Measurements from ENCODE around the gene UROC1. TPM values are rescaled to one million over a fixed set of nuclear protein-coding genes. Genes with fewer than 3 reads are reported as not detected.

The UROC1 gene
- polyA plus RNA-seq, 1 of the 3 experiments (the other 2 are of a cell fraction), result not detected

GRCh38 chr3:126476166-126477060 is 41.2 kb downstream of the UROC1 start (continued):
- TF ChIP-seq CTCF (IDR thresholded peaks at IDR 0.05) (no peak), EZH2phosphoT487 (IDR thresholded peaks at IDR 0.05; ENCODE audit: borderline replicate concordance, low read depth) (no peak)

- peaks cover 6% of the 10 kb centered on the region for H3F3A ChIP-seq (replicated peaks; ENCODE audit: insufficient read depth)
- ChIA-PET CTCF (interaction anchor here (0.7 to 2.6 kb wide), 21 partner anchors 10 to 1836 kb away, joined by 3 to 20 read pairs (median 3); no protein-coding TSS in a partner anchor), POLR2A (interaction anchor here (0.6 kb wide), 1 partner anchor 30 kb away, joined by 3 read pairs; no protein-coding TSS in a partner anchor)
- H3K36me3 ChIP-seq (replicated peaks in 1 of 2; ENCODE audit: control insufficient read depth in 1 of 2, insufficient read depth in 2 of 2, low read length in 1 of 2), result peaks cover 17% of the 10 kb centered on the region in 2 experiments
- peak within 1 kb of the TSS; percentile 99; the same call in 1 of the 2 replicates for H2AFZ ChIP-seq (ENCODE audit: low read depth)
- no peaks in the 10 kb centered on the region for H3K27me3 ChIP-seq (ENCODE audit: insufficient read depth)
- peaks cover 44% of the 10 kb centered on the region for H3K79me2 ChIP-seq (ENCODE audit: insufficient read depth)
- DNase-seq, result peak; percentile 100
- peak within 1 kb of the TSS; percentile 38 to 91; a peak in 3 of 4 replicates for H3K27ac ChIP-seq (ENCODE audit: low read depth in 2 of 2, low read length in 1 of 2)
- H3K4me3 ChIP-seq (ENCODE audit: low read depth in 2 of 2, low read length in 1 of 2), result peak within 1 kb of the TSS; percentile 84 to 88
- no peaks in the 10 kb centered on the region for H3K9me3 ChIP-seq
- H4K20me1 ChIP-seq (ENCODE audit: insufficient read depth), result peaks cover 43% of the 10 kb centered on the region
- peak within 1 kb of the TSS; percentile 64 for H3K9ac ChIP-seq
- WGBS (ENCODE audit: low lambda C conversion rate), result 3% methylated on average over 41 of the region's 112 CpGs
- H3K4me1 ChIP-seq (ENCODE audit: control insufficient read depth in 1 of 2, insufficient read depth in 2 of 2, low read depth in 1 of 2, low read length in 1 of 2), result peaks cover 20 to 41% of the 10 kb centered on the region in 2 experiments
- peak within 1 kb of the TSS; percentile 92 for H3K4me2 ChIP-seq
- H3K9me2 ChIP-seq, result no peaks in the 10 kb centered on the region
- no peak for TF ChIP-seq PBX3 (IDR thresholded peaks at IDR 0.05)
- TF ChIP-seq CHD2 (IDR thresholded peaks at IDR 0.05; ENCODE audit: low read length, partially characterized antibody), result peak; percentile 6
- TF ChIP-seq REST (IDR thresholded peaks at IDR 0.05; ENCODE audit: low read depth, low read length), result no peak
- peak; percentile 61 for TF ChIP-seq YY1 (IDR thresholded peaks at IDR 0.05; ENCODE audit: low read depth)
- no peak for TF ChIP-seq RCOR1 (IDR thresholded peaks at IDR 0.05; ENCODE audit: low read length)
- peak; percentile 75 for TF ChIP-seq NRF1 (IDR thresholded peaks at IDR 0.05; ENCODE audit: low read depth, low read length)
- peak; percentile 21; the same call in 1 of the 2 replicates for TF ChIP-seq CTCF (IDR thresholded peaks at IDR 0.05)
- no peak for TF ChIP-seq EP300 (IDR thresholded peaks at IDR 0.05; ENCODE audit: borderline replicate concordance in 1 of 2, low read depth in 1 of 2, low read length in 1 of 2)
- TF ChIP-seq RAD21 (IDR thresholded peaks at IDR 0.05; ENCODE audit: low read length), result peak; percentile 51
- peak; percentile 79 for TF ChIP-seq TAF1 (IDR thresholded peaks at IDR 0.05; ENCODE audit: borderline replicate concordance, low read depth, low read length)
- 0 out of 2 replicates have a peak, but pooled peaks have one; percentile 25 for TF ChIP-seq POLR2AphosphoS5 (IDR thresholded peaks at IDR 0.05; ENCODE audit: low read depth, low read length)
- TF ChIP-seq IRF3 (IDR thresholded peaks at IDR 0.05; ENCODE audit: low read depth, low read length), result no peak
- peak; percentile 13; the same call in 1 of the 2 replicates for TF ChIP-seq SMC3 (IDR thresholded peaks at IDR 0.05; ENCODE audit: low read depth, low read length)
- no peak for TF ChIP-seq EZH2phosphoT487 (IDR thresholded peaks at IDR 0.05; ENCODE audit: borderline replicate concordance, low read depth)
- no peak for TF ChIP-seq RXRA (IDR thresholded peaks at IDR 0.05; ENCODE audit: borderline replicate concordance, low read depth)
- peak; percentile 17; the same call in 1 of the 2 replicates for TF ChIP-seq MXI1 (IDR thresholded peaks at IDR 0.05; ENCODE audit: low read depth, low read length)
Measured at GRCh38 chr3:126475413-126476114, 42.0 kb downstream of the UROC1 start, which contains the start of gene ZXDC. Gene ZXDC, minus strand, starts transcription at chr3:126475891. Its CDS starts 26 bp downstream, at chr3:126475865.
